HepG2 (cell line): ENCODE data around the gene RAX. TPM values are rescaled to one million over a fixed set of nuclear protein-coding genes. Genes with fewer than 3 reads are reported as not detected.

Source experiments
- ATAC-seq: fragments of 200-7000 bp; cut with Tn5 transposase; 3 replicates; pipeline ENCODE4 v1.9.1; 2020; ENCODE audit warnings: mild to moderate bottlenecking, moderate library complexity
- BruUV-seq: library from RNA; stranded (reverse); fragments of 400-500 nt; replicated peaks from 2 replicates; lab custom pipeline; 2021; lab: Mats Ljungman, UMichigan
- CTCF ChIA-PET: fragments of 300-600 bp; formaldehyde crosslinking; extraction: SDS; loops from one replicate; lab custom pipeline; 2021; ENCODE audit warnings: low total read pairs, inconsistent platforms, low intra/inter-chr PET ratio; lab: Yijun Ruan, JAX
- POLR2A ChIA-PET: fragments of 350-600 bp; sonication (Branson Sonifier 250); formaldehyde crosslinking; loops from one replicate; lab custom pipeline; 2020; ENCODE audit warnings: antibody characterized with exemption, inconsistent platforms; lab: Yijun Ruan, JAX
- DNase-seq: peaks from one replicate; pipeline ENCODE4 v3.0.0-alpha.2; 2015; ENCODE audit warnings: low spot score
- FAIRE-seq: peaks from 3 replicates; lab custom pipeline; 2011; peaks lifted over from hg19 to GRCh38; lab: Jason Lieb, UNC
- H2AFZ ChIP-seq: one replicate; pipeline ENCODE4 v1.6.1; 2011; ENCODE audit warnings: low read length, inconsistent platforms
- H3K27ac ChIP-seq: fragments of 300-600 bp; 3 replicates; pipeline ENCODE4 v1.8.0; 2011; ENCODE audit warnings: mixed run types, mild to moderate bottlenecking, mixed read lengths, low read length, inconsistent platforms; ENCODE audit not compliant: insufficient read depth; ENCODE audit errors: extremely low read length
- H3K27me3 ChIP-seq, 2 experiments: fragments of 200-600 bp in 1 of 2; 2 replicates in 1 of 2; 3 replicates in 1 of 2; pipeline versions ENCODE4 v1.6.0 to v1.8.0; 2011; ENCODE audit warnings: low read length in 2 of 2, mild to moderate bottlenecking in 2 of 2, moderate library complexity in 2 of 2, inconsistent platforms in 1 of 2; ENCODE audit not compliant: insufficient read depth in 2 of 2, control insufficient read depth in 1 of 2
- H3K36me3 ChIP-seq, 2 experiments: fragments of 200-600 bp in 1 of 2; replicated peaks in 1 of 2; 2 replicates in 1 of 2; 3 replicates in 1 of 2; pipeline versions ENCODE4 v1.5.1 to v1.8.0; 2011; ENCODE audit warnings: low read length in 2 of 2, inconsistent platforms in 1 of 2; ENCODE audit not compliant: insufficient read depth in 2 of 2, control insufficient read depth in 1 of 2
- H3K4me1 ChIP-seq: 2 replicates; pipeline ENCODE4 v1.5.1; 2012; ENCODE audit warnings: low read length, inconsistent platforms; ENCODE audit not compliant: insufficient read depth
- H3K4me2 ChIP-seq: 2 replicates; pipeline ENCODE4 v1.6.0; 2011; ENCODE audit warnings: low read depth, low read length, inconsistent platforms
- H3K4me3 ChIP-seq, 3 experiments: fragments of 200-600 bp in 1 of 3; sonication (generic), shearing (Covaris generic) in 1 of 3; replicated peaks in 1 of 3; 2 replicates each; pipeline ENCODE4 v1.5.1; 2011 to 2016; ENCODE audit warnings: low read length in 3 of 3, inconsistent platforms in 2 of 3, low read depth in 2 of 3, mild to moderate bottlenecking in 2 of 3, control low read depth in 1 of 3, mixed read lengths in 1 of 3; ENCODE audit not compliant: insufficient read depth in 1 of 3
- H3K79me2 ChIP-seq: one replicate; pipeline ENCODE4 v1.6.1; 2011; ENCODE audit warnings: low read length, inconsistent platforms; ENCODE audit not compliant: insufficient read depth
- H3K9ac ChIP-seq: 2 replicates; pipeline ENCODE4 v1.6.0; 2011; ENCODE audit warnings: mild to moderate bottlenecking, low read depth, low read length, inconsistent platforms; ENCODE audit not compliant: insufficient read depth
- H3K9me3 ChIP-seq: 2 replicates; pipeline ENCODE4 v1.5.1; 2012; ENCODE audit warnings: mild to moderate bottlenecking, low read length
- H4K20me1 ChIP-seq: 2 replicates; pipeline ENCODE4 v1.6.0; 2011; ENCODE audit warnings: inconsistent platforms, mild to moderate bottlenecking, low read length, moderate library complexity; ENCODE audit not compliant: insufficient read depth
- ARNTL ChIP-seq: sonication (generic); formaldehyde crosslinking; IDR thresholded peaks from 2 replicates; pipeline ENCODE4 v1.4.0; 2020; ENCODE audit warnings: mild to moderate bottlenecking, missing genetic modification reagents
- GPN1 ChIP-seq: sonication (generic); formaldehyde crosslinking; IDR thresholded peaks from 2 replicates; pipeline ENCODE4 v1.5.1; 2020; ENCODE audit warnings: missing genetic modification reagents, borderline replicate concordance
- GTF2F1 ChIP-seq: fragments of 150-350 bp; IDR thresholded peaks from 2 replicates; pipeline ENCODE4 v1.6.1; 2014; ENCODE audit warnings: low read length
- HNRNPL ChIP-seq: fragments of 200-400 bp; formaldehyde crosslinking; IDR thresholded peaks from 2 replicates; pipeline ENCODE4 v1.6.1; 2017; ENCODE audit warnings: mild to moderate bottlenecking, low read depth, low read length
- IKZF1 ChIP-seq: fragments of 450-650 bp; IDR thresholded peaks from 2 replicates; pipeline ENCODE4 v1.7.1; 2016
- KAT8 ChIP-seq: IDR thresholded peaks from 2 replicates; pipeline ENCODE4 v1.6.1; 2016; ENCODE audit warnings: missing genetic modification reagents, missing compliant biosample characterization
- KLF13 ChIP-seq: sonication (generic); formaldehyde crosslinking; IDR thresholded peaks from 2 replicates; pipeline ENCODE4 v1.4.0; 2020; ENCODE audit warnings: mild to moderate bottlenecking, missing genetic modification reagents
- MED8 ChIP-seq: sonication (generic); formaldehyde crosslinking; IDR thresholded peaks from 2 replicates; pipeline ENCODE4 v1.8.1; 2023; ENCODE audit warnings: mild to moderate bottlenecking, missing genetic modification reagents; ENCODE audit not compliant: insufficient replicate concordance
- NCOA1 ChIP-seq: sonication (generic); formaldehyde crosslinking; IDR thresholded peaks from 2 replicates; pipeline ENCODE4 v1.9.0; 2021; ENCODE audit warnings: missing genetic modification reagents
- NFKBIZ ChIP-seq: IDR thresholded peaks from 2 replicates; pipeline ENCODE4 v1.6.1; 2018; ENCODE audit warnings: missing genetic modification reagents, missing compliant biosample characterization
- SIX1 ChIP-seq: sonication (generic); formaldehyde crosslinking; IDR thresholded peaks from 2 replicates; pipeline ENCODE4 v1.4.0; 2020; ENCODE audit warnings: missing genetic modification reagents, borderline replicate concordance
- ZNF431 ChIP-seq: sonication (generic); formaldehyde crosslinking; IDR thresholded peaks from 2 replicates; pipeline ENCODE4 v1.9.0; 2022; ENCODE audit warnings: missing genetic modification reagents, low read depth, mild to moderate bottlenecking, borderline replicate concordance
- ZNF563 ChIP-seq: sonication (generic); formaldehyde crosslinking; IDR thresholded peaks from 2 replicates; pipeline ENCODE4 v1.8.0; 2022; ENCODE audit warnings: mild to moderate bottlenecking, moderate library complexity, missing genetic modification reagents
- ZNF766 ChIP-seq: sonication (generic); formaldehyde crosslinking; IDR thresholded peaks from 2 replicates; pipeline ENCODE4 v1.5.0; 2020; ENCODE audit warnings: missing genetic modification reagents, borderline replicate concordance
- ZNF776 ChIP-seq: sonication (generic); formaldehyde crosslinking; IDR thresholded peaks from 2 replicates; pipeline ENCODE4 v1.4.0; 2020; ENCODE audit warnings: mild to moderate bottlenecking, missing genetic modification reagents
- WGBS: methylation state at CpG from one replicate; pipeline ENCODE4 v1.1.6; 2017; ENCODE audit warnings: low lambda C conversion rate; 5-methylcytosine and 5-hydroxymethylcytosine counted together
- in situ Hi-C: cut with HindIII; loops from 2 replicates; pipeline ENCODE4 v1.10.0; 2017; ENCODE audit warnings: low pct_unique_long_range_greater_than_20kb; ENCODE audit not compliant: extremely low pct_ligation_motif_present
- intact Hi-C: fragments of 100-400 bp; cut with micrococcal nuclease; formaldehyde crosslinking; loops from one replicate; pipeline ENCODE4 v1.10.0; 2022; ENCODE audit not compliant: unreplicated experiment
- polyA plus RNA-seq, 8 experiments: library from polyadenylated mRNA; depleted of rRNA in 3 of 8; stranded (reverse) in 7 of 8; unstranded in 1 of 8; fragments of >200 nt; fragmentation: Illumina TruSeq in 4 of 8; extraction: Trizol in 4 of 8; gene quantifications; 2 replicates each; pipeline versions ENCODE4 v1.2.1 to v1.2.3, GENCODE V29; 2011 to 2016; ENCODE audit warnings: low read depth in 4 of 8, missing spikeins in 1 of 8, mixed read lengths in 1 of 8; ENCODE audit not compliant: insufficient read depth in 1 of 8
- total RNA-seq, 5 experiments: library from RNA; depleted of rRNA; stranded (reverse); fragments of >200 nt; fragmentation: Illumina TruSeq; extraction: Trizol; gene quantifications; 2 replicates each; pipeline ENCODE4 v1.2.3, GENCODE V29; 2016; ENCODE audit warnings: low read depth in 1 of 5
- TF ChIP-seq, protein P1 (sequence below): sonication (generic); formaldehyde crosslinking; IDR thresholded peaks from 2 replicates; pipeline ENCODE4 v1.5.0; 2020; ENCODE audit warnings: mild to moderate bottlenecking, missing genetic modification reagents
- TF ChIP-seq, protein P2 (sequence below): sonication (generic); formaldehyde crosslinking; IDR thresholded peaks from 2 replicates; pipeline ENCODE4 v1.5.0; 2020; ENCODE audit warnings: mild to moderate bottlenecking, missing genetic modification reagents, moderate library complexity
- TF ChIP-seq, protein P3 (sequence below): IDR thresholded peaks from 2 replicates; pipeline ENCODE4 v1.6.1; 2012; ENCODE audit warnings: low read depth, low read length, improper control_type of control experiment

Gene RAX
- total and polyA plus RNA-seq, 2 of the 13 experiments (the other 11 are each of a cell fraction or from before 2014, with no cell fraction given), result not detected

DNA sequence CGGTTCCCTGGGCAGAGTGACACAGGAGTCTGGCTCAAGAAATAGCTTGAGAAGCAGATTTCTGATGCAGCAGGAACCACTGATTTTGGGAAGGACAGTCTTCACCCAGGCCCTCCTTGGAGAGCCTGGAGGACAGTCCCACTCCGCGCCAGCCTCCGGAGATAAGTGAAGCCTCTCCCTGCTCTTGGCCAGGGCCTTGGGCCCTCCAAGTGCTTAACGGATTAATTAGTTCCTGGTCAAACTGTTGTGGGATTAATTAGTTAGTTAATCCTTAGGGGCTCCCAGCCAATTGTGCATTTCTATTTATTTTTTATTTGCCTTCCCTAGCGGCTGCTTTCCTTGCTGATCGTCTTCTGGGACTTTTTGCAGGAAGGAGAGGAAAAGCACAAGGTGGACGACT is 25.6 kb upstream of the RAX start:
- no peak for FAIRE-seq
- Histone ChIP-seq H3K9me3 (no peaks in the 10 kb centered on the region), H3K4me1 (no peaks in the 10 kb centered on the region), H4K20me1 (no peaks in the 10 kb centered on the region), H2AFZ (no peak overlapping the region), H3K4me2 (no peak overlapping the region), H3K27ac (no peak overlapping the region), H3K27me3 (peaks cover 0 to 36% of the 10 kb centered on the region in 2 experiments; a peak in 4 of 5 replicates), H3K79me2 (no peaks in the 10 kb centered on the region), H3K36me3 (no peaks in the 10 kb centered on the region), H3K9ac (no peak overlapping the region), H3K4me3 (no peak overlapping the region)
- intact Hi-C loops, result no loop called here
- 20% methylated on average over 8 of the region's 8 CpGs for WGBS
- DNase-seq, result no peak
- CTCF ChIA-PET, result no interaction called here
- POLR2A ChIA-PET, result no interaction called here
- ATAC-seq, result no peak
- BruUV-seq, result no TSS peak
- in situ Hi-C loops, result no loop called here
- TF ChIP-seq ZNF766 (no peak), ZNF431 (CRISPR knock-in tag) (no peak), GPN1 (CRISPR knock-in tag) (no peak), KLF13 (CRISPR knock-in tag) (no peak), NCOA1 (CRISPR knock-in tag) (no peak), MED8 (CRISPR knock-in tag) (no peak), GTF2F1 (no peak), SIX1 (no peak), IKZF1 (no peak), ZNF776 (no peak), ARNTL (CRISPR knock-in tag) (no peak), HNRNPL (no peak), NFKBIZ (CRISPR knock-in tag) (no peak), ZNF563 (CRISPR knock-in tag) (no peak), KAT8 (CRISPR knock-in tag) (no peak)
- TF ChIP-seq, protein P1, sequence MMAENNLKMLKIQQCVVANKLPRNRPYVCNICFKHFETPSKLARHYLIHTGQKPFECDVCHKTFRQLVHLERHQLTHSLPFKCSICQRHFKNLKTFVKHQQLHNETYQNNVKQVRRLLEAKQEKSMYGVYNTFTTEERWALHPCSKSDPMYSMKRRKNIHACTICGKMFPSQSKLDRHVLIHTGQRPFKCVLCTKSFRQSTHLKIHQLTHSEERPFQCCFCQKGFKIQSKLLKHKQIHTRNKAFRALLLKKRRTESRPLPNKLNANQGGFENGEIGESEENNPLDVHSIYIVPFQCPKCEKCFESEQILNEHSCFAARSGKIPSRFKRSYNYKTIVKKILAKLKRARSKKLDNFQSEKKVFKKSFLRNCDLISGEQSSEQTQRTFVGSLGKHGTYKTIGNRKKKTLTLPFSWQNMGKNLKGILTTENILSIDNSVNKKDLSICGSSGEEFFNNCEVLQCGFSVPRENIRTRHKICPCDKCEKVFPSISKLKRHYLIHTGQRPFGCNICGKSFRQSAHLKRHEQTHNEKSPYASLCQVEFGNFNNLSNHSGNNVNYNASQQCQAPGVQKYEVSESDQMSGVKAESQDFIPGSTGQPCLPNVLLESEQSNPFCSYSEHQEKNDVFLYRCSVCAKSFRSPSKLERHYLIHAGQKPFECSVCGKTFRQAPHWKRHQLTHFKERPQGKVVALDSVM (CRISPR knock-in tag), result no peak
- TF ChIP-seq, protein P2, sequence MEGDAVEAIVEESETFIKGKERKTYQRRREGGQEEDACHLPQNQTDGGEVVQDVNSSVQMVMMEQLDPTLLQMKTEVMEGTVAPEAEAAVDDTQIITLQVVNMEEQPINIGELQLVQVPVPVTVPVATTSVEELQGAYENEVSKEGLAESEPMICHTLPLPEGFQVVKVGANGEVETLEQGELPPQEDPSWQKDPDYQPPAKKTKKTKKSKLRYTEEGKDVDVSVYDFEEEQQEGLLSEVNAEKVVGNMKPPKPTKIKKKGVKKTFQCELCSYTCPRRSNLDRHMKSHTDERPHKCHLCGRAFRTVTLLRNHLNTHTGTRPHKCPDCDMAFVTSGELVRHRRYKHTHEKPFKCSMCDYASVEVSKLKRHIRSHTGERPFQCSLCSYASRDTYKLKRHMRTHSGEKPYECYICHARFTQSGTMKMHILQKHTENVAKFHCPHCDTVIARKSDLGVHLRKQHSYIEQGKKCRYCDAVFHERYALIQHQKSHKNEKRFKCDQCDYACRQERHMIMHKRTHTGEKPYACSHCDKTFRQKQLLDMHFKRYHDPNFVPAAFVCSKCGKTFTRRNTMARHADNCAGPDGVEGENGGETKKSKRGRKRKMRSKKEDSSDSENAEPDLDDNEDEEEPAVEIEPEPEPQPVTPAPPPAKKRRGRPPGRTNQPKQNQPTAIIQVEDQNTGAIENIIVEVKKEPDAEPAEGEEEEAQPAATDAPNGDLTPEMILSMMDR (CRISPR knock-in tag), result no peak
- TF ChIP-seq, protein P3, sequence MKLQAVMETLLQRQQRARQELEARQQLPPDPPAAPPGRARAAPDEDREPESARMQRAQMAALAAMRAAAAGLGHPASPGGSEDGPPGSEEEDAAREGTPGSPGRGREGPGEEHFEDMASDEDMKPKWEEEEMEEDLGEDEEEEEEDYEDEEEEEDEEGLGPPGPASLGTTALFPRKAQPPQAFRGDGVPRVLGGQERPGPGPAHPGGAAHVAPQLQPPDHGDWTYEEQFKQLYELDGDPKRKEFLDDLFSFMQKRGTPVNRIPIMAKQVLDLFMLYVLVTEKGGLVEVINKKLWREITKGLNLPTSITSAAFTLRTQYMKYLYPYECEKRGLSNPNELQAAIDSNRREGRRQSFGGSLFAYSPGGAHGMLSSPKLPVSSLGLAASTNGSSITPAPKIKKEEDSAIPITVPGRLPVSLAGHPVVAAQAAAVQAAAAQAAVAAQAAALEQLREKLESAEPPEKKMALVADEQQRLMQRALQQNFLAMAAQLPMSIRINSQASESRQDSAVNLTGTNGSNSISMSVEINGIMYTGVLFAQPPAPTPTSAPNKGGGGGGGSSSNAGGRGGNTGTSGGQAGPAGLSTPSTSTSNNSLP, result no peak
